DMS79 treated with DMSO at 0.1 percent for 48 hours (cell line): ENCODE results near the gene CYLD.
A peak's percentile ranks its signal among the peaks of the same experiment; 100 is the strongest.

ENCODE experiments used
- DNase-seq: peaks from one replicate; lab custom pipeline; 2025; lab: John Stamatoyannopoulos, UW

CYLD gene

DNA sequence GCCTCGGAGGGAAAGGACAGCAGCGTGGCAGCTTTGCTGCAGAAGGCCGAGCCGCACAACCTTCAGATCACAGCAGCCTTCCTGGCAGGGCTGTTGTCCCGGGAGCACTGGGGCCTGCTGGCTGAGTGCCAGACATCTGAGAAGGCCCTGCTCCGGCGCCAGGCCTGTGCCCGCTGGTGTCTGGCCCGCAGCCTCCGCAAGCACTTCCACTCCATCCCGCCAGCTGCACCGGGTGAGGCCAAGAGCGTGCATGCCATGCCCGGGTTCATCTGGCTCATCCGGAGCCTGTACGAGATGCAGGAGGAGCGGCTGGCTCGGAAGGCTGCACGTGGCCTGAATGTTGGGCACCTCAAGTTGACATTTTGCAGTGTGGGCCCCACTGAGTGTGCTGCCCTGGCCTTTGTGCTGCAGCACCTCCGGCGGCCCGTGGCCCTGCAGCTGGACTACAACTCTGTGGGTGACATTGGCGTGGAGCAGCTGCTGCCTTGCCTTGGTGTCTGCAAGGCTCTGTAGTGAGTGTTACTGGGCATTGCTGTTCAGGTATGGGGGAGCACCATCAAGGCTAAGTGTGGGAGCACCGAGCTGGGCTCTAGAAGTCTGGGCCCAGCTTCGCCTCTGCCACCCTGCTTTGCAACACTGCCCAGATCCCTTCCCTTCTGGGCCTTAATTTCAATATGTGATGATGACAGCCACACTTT is 29.9 kb upstream of the CYLD start:
- DNase-seq, result peak; percentile 56

DNA sequence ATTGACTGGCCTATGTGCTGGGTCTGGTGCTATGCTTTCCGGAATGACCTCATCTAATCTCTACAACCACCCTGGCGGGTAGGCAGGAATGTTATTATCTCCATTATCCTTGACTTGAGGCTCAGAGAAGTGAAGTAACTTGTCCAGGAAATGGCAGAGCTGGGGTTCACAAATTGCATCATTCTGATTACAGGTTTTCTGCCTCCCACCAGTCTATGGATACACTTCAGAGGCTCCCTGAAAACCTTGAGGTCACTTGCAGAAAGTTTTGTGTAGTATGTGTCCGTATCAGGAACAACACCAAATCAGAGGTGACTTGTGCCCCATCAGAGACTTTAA is 29.4 kb upstream of the CYLD start:
- DNase-seq, result no peak

DNA sequence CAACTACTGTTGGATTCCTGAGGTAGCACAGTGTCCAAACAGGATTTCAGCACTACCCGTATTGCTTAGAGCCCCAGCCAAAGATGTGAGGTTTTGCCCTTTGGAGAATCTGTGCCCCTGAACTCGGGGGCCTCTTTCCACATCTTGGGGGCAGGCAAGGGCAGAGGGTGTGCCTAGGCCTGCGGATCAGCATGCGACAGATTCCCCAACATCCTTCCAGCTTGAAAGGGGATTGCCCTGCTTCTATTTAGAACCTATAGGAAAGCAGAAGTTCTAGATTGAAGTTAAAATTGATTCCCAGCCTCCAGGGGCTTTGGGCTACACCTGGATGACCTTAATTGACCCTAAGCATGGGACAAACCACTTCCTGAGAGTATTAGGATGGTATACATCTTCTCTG is 28.9 kb upstream of the CYLD start:
- DNase-seq, result no peak

DNA sequence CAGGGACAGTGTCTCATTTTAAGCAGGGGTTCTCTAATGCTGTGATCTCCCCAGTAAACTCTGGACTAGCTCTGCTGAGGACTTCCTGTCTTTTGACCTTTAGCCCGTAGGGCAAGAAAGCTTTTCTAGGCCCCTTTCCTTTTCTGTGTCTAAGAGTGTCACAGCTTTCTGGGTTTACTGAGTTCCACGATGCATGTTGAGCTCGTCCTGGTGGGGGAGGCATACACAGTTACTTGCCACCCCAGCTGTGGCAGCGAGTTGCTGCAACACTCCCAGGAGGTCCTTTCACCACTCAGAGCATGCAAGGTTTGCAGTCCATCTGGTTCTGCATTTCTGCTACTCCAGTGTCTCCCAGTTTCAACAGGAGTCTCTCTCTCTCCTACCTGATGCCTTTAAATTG is 24.8 kb upstream of the CYLD start:
- DNase-seq, result no peak

DNA sequence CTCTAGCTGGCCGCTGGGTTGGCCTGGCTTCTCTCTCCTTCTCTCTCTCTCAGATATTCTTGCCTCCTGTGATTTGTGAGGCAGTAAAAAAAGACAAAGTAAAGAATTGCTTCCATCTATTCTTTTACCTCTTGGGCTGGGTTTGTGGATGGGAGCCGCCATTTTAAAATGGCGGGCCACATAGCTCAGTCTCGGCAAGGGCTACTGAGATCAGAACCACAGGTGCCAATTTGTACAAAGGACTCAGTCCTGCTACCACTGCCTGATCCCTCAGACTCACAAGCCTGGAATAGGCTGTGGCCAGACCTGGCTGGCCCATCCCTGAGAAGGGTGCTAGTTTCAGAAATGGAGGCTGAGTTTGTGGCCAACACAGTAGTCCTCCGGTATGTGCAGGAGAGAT is 24.4 kb upstream of the CYLD start:
- DNase-seq, result no peak

DNA sequence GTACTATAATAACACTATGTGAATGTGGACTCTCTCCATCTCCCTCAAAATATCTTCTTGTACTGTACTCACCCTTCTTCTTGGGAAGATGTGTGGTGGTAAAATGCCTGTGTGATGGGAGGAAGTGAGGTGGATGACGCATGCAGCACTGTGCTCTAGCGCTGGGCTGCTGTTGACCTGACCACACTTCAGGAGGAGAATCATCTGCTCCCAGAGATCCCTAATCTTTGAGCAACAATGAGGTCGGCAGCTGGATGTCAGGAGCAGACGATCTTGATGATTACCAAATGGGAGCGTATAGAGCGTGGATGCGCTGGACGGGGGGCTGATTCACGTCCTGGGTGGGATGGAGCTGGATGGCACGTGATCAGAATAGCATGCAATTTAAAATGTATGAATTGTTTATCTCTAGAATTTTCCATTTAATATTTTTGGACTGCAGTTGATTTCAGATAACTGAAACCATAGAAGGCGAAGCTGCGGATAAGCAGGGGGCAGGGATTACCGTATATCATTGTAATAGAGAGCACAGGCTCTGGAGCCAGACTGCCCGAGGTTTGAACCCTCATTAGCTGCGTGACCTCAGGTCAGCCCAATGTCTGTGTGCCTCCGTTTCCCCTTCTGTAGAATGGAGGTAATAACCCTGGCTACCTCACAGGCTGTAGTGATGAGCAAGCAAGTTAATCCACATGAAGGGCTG is 23.7 kb upstream of the CYLD start:
- DNase-seq, result no peak

DNA sequence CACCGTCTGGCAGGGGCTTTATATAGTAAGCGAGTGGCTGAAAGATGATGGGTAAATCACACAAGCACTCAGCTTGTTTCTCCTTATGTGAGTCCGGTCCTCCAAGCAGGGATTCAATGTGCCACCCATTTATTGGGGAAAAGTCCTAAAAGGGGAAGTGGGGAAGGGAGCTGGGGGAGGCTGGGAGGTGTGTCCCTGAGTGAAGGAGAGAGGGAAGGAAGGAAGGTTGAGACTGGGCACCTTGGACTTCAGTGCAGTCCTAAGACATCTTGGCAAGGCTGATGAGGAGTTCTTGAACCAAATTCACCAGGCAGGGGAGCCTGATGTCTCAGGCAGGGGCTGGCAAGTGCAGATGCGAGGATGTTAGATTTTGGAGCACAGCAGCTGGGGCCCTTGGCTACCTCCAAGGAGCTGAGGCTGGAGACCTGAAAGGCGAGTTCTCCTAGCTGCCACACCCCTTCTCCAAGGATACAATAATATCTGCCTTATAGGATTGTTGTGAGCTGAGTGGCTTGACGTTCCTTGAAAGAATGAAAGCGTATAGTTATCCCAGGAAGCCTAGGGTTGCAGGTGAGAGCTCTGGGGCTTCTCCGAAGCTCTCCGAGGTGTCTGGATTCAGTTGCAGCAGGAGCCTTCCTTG is 23.0 kb upstream of the CYLD start:
- DNase-seq, result no peak

DNA sequence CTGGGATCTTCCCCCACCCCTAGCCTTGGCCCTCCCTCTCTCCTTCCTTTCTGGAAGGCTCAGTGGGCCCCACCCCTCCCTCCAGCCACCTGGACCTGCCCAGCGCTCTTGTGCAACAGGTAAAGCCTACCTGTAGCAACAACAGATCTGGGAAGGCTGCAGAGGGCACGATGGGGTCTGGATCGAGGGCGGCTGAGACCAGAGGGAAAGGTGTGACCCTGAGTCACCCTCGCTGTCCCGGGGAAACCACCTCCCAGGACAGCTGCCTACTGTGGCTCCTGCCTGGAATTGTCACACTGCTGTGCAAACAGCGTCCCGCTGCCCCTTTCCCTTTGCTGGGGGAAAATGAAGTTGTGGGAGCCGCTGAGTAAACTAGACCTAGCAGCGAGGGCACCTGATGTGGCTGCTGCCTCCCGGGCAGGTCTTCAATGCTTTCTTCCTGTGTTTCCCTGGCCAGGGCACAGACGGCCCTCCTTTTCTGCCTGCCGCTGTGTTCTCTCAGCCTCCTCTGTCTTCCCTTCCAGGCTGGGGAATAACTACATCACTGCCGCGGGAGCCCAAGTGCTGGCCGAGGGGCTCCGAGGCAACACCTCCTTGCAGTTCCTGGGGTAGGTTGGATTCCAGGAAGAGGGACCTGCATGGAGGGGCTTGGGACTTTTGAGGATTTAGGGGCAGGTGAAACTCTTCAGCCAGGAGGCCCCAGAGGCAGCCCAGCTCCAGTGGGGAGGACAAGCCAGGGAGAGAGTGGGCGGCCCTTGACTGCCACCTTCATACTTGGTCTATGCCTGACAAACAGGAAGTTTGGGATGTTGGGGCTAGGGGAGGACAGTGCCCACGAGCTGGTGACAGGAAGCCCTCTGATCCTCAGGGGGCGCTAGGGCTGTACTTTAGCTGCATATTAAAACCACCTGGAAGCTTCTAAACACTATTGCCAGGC is 22.2 kb upstream of the CYLD start:
- DNase-seq, result no peak

DNA sequence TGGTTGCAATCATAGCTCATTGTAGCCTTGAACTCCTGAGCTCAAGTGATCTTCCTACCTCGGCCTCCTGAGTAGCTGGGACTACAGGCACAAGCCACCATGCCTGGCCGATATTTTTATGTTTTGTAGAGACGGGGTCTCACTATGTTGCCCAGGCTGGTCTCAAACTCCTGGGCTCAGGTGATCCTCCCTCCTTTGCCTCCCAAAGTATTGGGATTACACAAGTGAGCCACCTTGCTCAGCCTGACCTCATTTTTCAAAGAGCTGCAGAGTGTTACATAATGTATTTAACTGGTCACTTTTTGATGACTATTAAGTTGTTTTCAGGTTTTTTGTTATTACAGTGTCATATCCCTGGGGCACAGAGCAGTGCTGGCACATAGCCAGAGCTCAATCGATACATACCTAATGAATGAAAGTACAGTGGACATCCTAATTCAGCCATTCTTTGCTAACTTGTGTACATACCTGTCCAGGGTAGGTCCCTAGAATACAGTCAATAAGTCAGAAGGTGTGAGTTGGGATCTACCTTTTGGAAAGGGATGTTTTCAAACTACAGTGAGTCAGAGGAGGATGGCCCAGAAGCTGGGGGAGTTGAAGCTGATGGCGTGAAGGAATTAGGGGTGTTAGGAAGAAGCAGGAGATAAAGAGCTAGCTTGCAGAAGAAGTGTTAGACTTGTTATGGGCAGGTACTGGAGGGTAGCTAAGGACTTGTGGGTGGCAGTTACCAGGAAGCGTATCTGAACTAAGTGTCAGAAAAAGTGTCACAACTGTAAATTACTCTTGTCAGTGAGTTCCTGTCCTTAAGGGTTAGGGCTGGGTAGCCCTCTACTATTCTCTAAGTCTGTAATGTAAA is 20.1 kb upstream of the CYLD start:
- DNase-seq, result no peak

DNA sequence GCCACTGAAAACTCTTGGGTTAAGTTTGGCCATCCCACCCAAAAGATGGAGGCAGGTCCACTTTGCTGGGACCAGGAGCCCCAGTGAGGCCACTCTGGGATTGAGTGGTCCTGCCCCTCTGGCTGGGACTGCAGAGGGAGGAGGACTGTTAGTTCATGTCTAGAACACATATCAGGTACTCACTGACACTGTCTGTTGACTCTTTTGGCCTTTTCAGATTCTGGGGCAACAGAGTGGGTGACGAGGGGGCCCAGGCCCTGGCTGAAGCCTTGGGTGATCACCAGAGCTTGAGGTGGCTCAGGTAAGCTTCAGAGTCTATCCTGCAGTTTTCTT is 19.5 kb upstream of the CYLD start:
- DNase-seq, result no peak

DNA sequence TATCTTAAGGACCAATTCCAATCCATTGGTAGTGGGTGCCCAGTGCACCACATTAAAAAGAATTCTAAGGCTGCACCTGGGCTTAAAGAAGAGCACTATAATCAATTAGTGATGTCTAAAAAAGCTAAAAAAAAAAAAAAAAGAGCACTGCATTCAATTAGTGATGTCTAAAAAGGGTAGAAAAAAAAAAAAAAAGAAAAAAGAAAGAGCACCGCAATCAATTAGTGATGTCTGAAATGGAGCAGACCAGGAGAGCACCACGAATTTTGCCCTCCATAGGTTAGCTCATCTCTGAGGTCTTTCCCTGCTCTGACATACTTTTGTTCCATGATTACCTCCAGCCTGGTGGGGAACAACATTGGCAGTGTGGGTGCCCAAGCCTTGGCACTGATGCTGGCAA is 18.9 kb upstream of the CYLD start:
- DNase-seq, result no peak

DNA sequence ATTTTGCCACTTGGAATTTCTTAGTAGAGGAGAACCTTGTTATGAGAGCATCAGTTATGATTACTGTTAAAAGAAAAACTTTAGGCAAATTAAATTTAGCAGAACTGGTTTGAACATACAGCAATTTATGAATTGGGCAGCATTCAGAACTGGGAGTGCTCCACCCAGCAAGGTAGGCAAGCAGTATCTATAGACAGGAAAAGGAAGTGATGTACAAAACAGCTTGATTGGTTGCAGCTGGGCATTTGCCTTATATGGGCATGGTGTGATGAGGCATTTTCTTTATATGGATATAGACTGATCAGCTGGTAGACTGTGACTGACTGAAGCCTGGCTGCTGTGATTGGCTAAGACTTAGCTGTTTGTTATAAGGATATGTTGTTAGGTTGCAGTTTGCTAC is 17.6 kb upstream of the CYLD start:
- no peak for DNase-seq

DNA sequence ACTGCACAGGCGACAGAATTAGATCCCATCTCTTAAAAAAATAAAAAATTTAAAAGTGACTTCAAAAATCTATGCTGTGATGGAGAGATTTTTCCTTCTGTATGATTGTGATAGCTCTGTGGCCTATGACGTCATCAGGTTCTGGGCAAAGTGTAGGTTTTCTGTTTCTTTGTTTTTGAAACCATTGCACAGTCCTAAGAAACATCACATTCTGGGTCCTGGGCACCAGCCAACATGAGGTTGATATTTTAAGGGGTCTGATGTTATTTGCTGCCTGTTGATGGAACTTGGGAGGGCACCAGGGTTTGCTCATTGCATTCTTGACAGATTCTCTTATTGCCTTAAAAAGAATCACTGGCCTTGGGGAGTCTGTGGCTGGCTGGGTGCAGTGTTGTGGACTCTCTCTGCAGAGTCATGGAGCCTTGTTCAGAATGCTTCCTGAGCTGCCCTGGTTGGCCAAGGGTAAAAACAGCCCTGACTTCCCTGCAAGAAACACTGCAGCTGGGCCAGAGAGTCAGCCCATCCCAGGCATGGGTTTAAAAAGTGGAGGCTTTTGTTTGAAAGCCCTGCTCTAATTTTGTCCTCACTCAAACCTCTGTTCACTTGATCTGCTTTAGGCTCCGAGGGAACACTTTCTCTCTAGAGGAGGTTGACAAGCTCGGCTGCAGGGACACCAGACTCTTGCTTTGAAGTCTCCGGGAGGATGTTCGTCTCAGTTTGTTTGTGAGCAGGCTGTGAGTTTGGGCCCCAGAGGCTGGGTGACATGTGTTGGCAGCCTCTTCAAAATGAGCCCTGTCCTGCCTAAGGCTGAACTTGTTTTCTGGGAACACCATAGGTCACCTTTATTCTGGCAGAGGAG is 10.5 kb upstream of the CYLD start:
- no peak for DNase-seq

DNA sequence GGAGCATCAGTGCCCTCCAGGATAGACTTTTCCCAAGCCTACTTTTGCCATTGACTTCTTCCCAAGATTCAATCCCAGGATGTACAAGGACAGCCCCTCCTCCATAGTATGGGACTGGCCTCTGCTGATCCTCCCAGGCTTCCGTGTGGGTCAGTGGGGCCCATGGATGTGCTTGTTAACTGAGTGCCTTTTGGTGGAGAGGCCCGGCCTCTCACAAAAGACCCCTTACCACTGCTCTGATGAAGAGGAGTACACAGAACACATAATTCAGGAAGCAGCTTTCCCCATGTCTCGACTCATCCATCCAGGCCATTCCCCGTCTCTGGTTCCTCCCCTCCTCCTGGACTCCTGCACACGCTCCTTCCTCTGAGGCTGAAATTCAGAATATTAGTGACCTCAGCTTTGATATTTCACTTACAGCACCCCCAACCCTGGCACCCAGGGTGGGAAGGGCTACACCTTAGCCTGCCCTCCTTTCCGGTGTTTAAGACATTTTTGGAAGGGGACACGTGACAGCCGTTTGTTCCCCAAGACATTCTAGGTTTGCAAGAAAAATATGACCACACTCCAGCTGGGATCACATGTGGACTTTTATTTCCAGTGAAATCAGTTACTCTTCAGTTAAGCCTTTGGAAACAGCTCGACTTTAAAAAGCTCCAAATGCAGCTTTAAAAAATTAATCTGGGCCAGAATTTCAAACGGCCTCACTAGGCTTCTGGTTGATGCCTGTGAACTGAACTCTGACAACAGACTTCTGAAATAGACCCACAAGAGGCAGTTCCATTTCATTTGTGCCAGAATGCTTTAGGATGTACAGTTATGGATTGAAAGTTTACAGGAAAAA is 9.7 kb upstream of the CYLD start:
- no peak for DNase-seq

DNA sequence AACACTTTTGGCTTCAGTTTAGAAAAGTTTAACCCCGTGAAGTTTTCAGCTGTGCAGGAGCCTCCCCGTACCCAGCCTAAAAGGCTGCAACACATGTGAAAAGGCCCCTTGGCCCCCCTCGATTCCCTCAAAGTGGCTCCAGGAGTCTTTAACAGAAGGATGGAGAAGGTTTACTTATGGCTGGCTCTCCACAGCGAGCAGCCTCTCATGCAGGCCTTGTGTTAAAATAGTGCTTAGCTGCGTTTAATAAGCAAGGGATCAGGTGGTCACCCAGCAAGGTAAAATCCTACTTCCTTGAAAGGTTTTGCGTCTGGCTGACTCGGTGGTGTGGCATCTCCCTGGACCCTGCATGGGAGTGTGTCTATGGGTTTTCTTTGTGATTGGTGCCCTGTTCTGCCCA is 8.4 kb upstream of the CYLD start:
- DNase-seq, result no peak

DNA sequence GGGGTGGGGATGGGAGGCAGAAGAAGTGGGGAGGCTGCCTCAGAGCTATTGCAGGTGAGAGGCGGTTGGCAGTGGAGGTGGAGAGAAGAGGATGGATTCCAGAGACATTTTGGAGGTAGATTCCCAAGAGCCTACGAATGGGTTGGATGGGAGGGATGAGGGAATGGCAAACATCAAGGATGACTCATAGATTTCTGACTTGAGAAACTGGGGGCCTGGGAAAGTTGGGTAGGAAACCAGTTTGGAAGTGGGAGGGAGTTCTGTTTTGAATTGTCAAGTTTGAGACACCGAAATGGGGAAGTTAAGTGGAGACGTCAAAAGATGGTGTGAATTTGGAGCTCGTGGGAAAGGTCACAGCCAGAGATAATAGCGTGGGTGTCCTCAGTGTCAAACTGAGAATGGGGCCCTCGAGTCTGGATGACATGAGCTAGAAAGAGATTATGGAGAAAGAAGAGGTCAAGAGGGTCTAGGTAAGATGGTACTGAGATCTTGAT is 6.2 kb upstream of the CYLD start:
- DNase-seq, result no peak

DNA sequence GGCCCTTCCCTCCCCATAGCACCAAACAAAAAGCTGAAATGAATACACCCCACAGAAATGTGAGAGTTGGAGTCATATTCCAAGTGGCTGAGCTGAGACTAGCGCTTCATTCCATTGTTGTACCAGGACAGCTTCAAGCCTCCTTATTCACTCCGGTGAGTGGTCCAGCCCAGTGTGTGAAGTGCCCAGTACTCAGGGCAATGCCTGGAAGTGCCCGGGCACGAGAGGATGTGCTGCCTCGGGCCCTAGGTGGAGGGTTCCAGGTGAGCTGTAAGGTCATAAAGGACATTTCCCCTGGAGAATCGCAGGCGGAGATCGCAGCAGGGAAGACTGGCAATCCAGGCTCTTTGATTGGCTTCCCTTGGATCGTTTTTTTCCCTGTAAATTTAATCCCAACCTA is 5.4 kb upstream of the CYLD start:
- DNase-seq, result no peak

DNA sequence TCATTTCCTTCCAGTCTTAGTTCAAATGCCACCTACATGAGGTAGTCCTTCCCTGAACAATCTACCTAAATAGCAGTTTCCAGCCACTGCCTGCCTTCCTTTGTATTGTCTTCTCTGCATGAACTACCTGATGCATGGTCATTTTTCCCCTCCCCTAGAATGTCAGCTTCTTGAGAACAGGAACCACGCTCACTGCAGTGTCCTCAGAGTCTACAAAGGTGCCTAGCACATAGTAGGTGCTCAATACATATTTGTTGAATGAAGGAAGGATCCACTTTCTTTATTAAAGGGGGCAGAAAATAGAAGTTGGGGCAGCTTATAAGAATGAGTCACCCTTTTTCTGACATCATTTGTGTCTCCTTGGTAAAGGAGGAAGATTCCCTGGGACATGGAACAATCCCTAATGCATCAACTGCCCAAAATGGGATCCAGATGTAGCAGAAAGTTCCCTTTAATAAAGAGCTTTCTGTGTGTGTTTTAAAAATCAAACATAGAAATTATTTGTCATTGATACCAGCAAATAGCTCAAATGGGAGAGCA is 4.4 kb upstream of the CYLD start:
- DNase-seq, result no peak

DNA sequence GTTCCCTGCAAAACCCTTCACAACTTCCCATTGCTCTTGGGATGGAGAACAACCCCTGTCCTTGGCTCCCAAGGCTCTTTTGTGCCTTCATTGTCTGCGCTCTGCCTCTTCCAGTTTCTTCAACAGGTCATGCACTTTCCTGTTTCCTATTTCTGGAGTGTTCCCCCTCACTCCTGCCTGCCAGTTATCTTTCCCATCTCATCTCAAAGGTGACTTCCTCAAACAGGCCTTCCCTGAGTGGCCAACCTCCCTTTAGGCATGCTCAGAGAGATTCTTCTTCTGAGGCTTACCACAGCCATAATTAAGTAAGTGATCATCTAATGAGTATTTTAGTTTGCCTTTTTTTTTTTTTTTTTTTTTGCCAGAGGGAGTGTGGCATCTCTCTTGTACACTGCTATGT is 2.9 kb upstream of the CYLD start:
- no peak for DNase-seq
